Ishikawa (cell line): Measurements from ENCODE around the gene HERC3.

Source experiments
- CEBPB ChIP-seq: IDR thresholded peaks from 2 replicates; pipeline ENCODE4 v1.6.1; 2012
- CREB1 ChIP-seq: IDR thresholded peaks from 2 replicates; pipeline ENCODE4 v1.6.1; 2012; ENCODE audit warnings: low read depth
- EGR1 ChIP-seq: IDR thresholded peaks from 2 replicates; pipeline ENCODE4 v1.6.1; 2012
- EP300 ChIP-seq: IDR thresholded peaks from 2 replicates; pipeline ENCODE4 v1.6.1; 2012; ENCODE audit warnings: borderline replicate concordance
- FOXM1 ChIP-seq: IDR thresholded peaks from 2 replicates; pipeline ENCODE4 v1.6.1; 2012; ENCODE audit warnings: low read depth, borderline replicate concordance
- MAX ChIP-seq: IDR thresholded peaks from 2 replicates; pipeline ENCODE4 v1.6.1; 2012
- NFIC ChIP-seq: IDR thresholded peaks from 2 replicates; pipeline ENCODE4 v1.6.1; 2012
- RAD21 ChIP-seq: IDR thresholded peaks from 2 replicates; pipeline ENCODE4 v1.6.1; 2012; ENCODE audit warnings: low read depth
- REST ChIP-seq: IDR thresholded peaks from 2 replicates; pipeline ENCODE4 v1.6.1; 2012; ENCODE audit warnings: low read depth, mild to moderate bottlenecking
- TAF1 ChIP-seq: IDR thresholded peaks from 2 replicates; pipeline ENCODE4 v1.6.1; 2012; ENCODE audit warnings: low read depth, mild to moderate bottlenecking
- TCF12 ChIP-seq: IDR thresholded peaks from 2 replicates; pipeline ENCODE4 v1.6.1; 2012; ENCODE audit warnings: low read depth
- TEAD4 ChIP-seq: IDR thresholded peaks from 2 replicates; pipeline ENCODE4 v1.6.1; 2012
- USF1 ChIP-seq: IDR thresholded peaks from 2 replicates; pipeline ENCODE4 v1.6.1; 2012
- YY1 ChIP-seq: IDR thresholded peaks from 2 replicates; pipeline ENCODE4 v1.6.1; 2012; ENCODE audit warnings: low read depth
- ZBTB7A ChIP-seq: IDR thresholded peaks from 2 replicates; pipeline ENCODE4 v1.6.1; 2012; ENCODE audit warnings: low read depth

HERC3 gene

GRCh38 chr4:88736264-88736663, 144.0 kb downstream of the HERC3 start:
- TF ChIP-seq NFIC = no peak
- no peak for TF ChIP-seq EGR1

GRCh38 chr4:88737307-88737941, 145.1 kb downstream of the HERC3 start:
- TF ChIP-seq MAX (no peak), CREB1 (no peak), TEAD4 (no peak), EGR1 (no peak), ZBTB7A (no peak), RAD21 (no peak), EP300 (peak; percentile 52; the same call in 1 of the 2 replicates), TCF12 (peak; percentile 53), USF1 (no peak), FOXM1 (no peak)

GRCh38 chr4:88738180-88738579, 145.9 kb downstream of the HERC3 start:
- TF ChIP-seq CREB1 (no peak), TCF12 (no peak), TAF1 (no peak), FOXM1 (no peak), RAD21 (no peak), ZBTB7A (no peak), REST (no peak), EGR1 (no peak), NFIC (no peak), USF1 (no peak), YY1 (no peak), TEAD4 (no peak), MAX (no peak), EP300 (no peak), CEBPB (no peak)

- TF ChIP-seq TEAD4 (no peak), MAX (no peak), CEBPB (no peak), EGR1 (no peak), TCF12 (no peak), RAD21 (no peak), EP300 (no peak), TAF1 (no peak), USF1 (no peak), CREB1 (no peak), REST (no peak), NFIC (no peak), YY1 (no peak), FOXM1 (no peak), ZBTB7A (no peak)
Measured at GRCh38 chr4:88742561-88742960, 150.3 kb downstream of the HERC3 start.

- no peak for TF ChIP-seq NFIC
- TF ChIP-seq ZBTB7A = no peak
- TF ChIP-seq FOXM1 = no peak
- no peak for TF ChIP-seq EP300
- TF ChIP-seq TAF1 = no peak
- no peak for TF ChIP-seq TCF12
- no peak for TF ChIP-seq YY1
- TF ChIP-seq CEBPB = no peak
- TF ChIP-seq TEAD4 = no peak
- no peak for TF ChIP-seq REST
- TF ChIP-seq RAD21 = no peak
- TF ChIP-seq CREB1 = no peak
- TF ChIP-seq USF1 = no peak
Measured at GRCh38 chr4:88743696-88744095, 151.4 kb downstream of the HERC3 start.
